SK-N-SH treated with all-trans-retinoic acid at 6 μM for 48 hours (cell line): ENCODE data around the gene TBCCD1.

ENCODE experiments used
- ATAC-seq: fragments of 200-7000 bp; cut with Tn5 transposase; 3 replicates; pipeline ENCODE4 v1.9.1; 2020; ENCODE audit warnings: mild to moderate bottlenecking, moderate library complexity
- ARNTL ChIP-seq: fragments of 450-650 bp; formaldehyde crosslinking; IDR thresholded peaks from 2 replicates; pipeline ENCODE4 v1.5.0; 2020; ENCODE audit warnings: low read depth, mild to moderate bottlenecking, moderate library complexity, borderline replicate concordance
- BACH2 ChIP-seq: fragments of 250-450 bp; sonication (Bioruptor Pico); IDR thresholded peaks from 2 replicates; pipeline ENCODE4 v1.9.0; 2021; ENCODE audit warnings: mild to moderate bottlenecking, borderline replicate concordance
- CREB5 ChIP-seq: fragments of 250-450 bp; sonication (Bioruptor Pico); IDR thresholded peaks from 2 replicates; pipeline ENCODE4 v1.5.1; 2020; ENCODE audit warnings: low read depth, mild to moderate bottlenecking, moderate library complexity
- CSDC2 ChIP-seq: fragments of 250-450 bp; sonication (Bioruptor Pico); IDR thresholded peaks from 2 replicates; pipeline ENCODE4 v1.5.0; 2020; ENCODE audit warnings: mild to moderate bottlenecking, moderate library complexity
- ISL1 ChIP-seq: fragments of 250-450 bp; sonication (Bioruptor Pico); IDR thresholded peaks from 2 replicates; pipeline ENCODE4 v2.1.2; 2022; ENCODE audit warnings: mild to moderate bottlenecking, moderate library complexity
- OSR1 ChIP-seq: fragments of 250-450 bp; sonication (Bioruptor Pico); IDR thresholded peaks from 2 replicates; pipeline ENCODE4 v1.8.0; 2022; ENCODE audit warnings: moderate library complexity, mild to moderate bottlenecking, inconsistent platforms
- POU6F1 ChIP-seq: fragments of 250-450 bp; sonication (Bioruptor Pico); IDR thresholded peaks from 2 replicates; pipeline ENCODE4 v1.8.0; 2021; ENCODE audit warnings: low read depth, mild to moderate bottlenecking, moderate library complexity, borderline replicate concordance
- PPARA ChIP-seq: fragments of 250-450 bp; sonication (Bioruptor Pico); IDR thresholded peaks from 2 replicates; pipeline ENCODE4 v1.5.0; 2020; ENCODE audit warnings: mild to moderate bottlenecking, borderline replicate concordance
- RARB ChIP-seq: fragments of 250-450 bp; sonication (Bioruptor Pico); IDR thresholded peaks from 2 replicates; pipeline ENCODE4 v1.8.0; 2021; ENCODE audit warnings: mild to moderate bottlenecking, moderate library complexity
- TOX ChIP-seq: fragments of 250-450 bp; sonication (Bioruptor Pico); IDR thresholded peaks from 2 replicates; pipeline ENCODE4 v1.8.0; 2021; ENCODE audit warnings: mild to moderate bottlenecking, moderate library complexity, borderline replicate concordance
- TSHZ2 ChIP-seq: fragments of 250-450 bp; sonication (Bioruptor Pico); IDR thresholded peaks from 2 replicates; pipeline ENCODE4 v1.5.0; 2020; ENCODE audit warnings: mild to moderate bottlenecking, moderate library complexity
- ZNF565 ChIP-seq: fragments of 450-650 bp; formaldehyde crosslinking; conservative IDR thresholded peaks from 2 replicates; pipeline ENCODE4 v1.5.0; 2020; ENCODE audit warnings: low read depth, mild to moderate bottlenecking, moderate library complexity
- ZNF70 ChIP-seq: fragments of 450-650 bp; formaldehyde crosslinking; IDR thresholded peaks from 2 replicates; pipeline ENCODE4 v1.5.0; 2020; ENCODE audit warnings: mild to moderate bottlenecking, moderate library complexity

Gene TBCCD1

GRCh38 chr3:186592682-186593081 is 25.5 kb upstream of the TBCCD1 start:
- no peak for ATAC-seq
- TF ChIP-seq RARB (CRISPR knock-in tag) (no peak), POU6F1 (no peak), CREB5 (CRISPR knock-in tag) (no peak), TOX (CRISPR knock-in tag) (no peak), ARNTL (CRISPR knock-in tag) (no peak)

- TF ChIP-seq BACH2 (CRISPR knock-in tag) = no peak
- TF ChIP-seq CREB5 (CRISPR knock-in tag) = no peak
- no peak for TF ChIP-seq CSDC2
Observed at GRCh38 chr3:186590580-186591295, 23.6 kb upstream of the TBCCD1 start.

GRCh38 chr3:186589856-186590579 is 22.9 kb upstream of the TBCCD1 start:
- ATAC-seq = no peak
- TF ChIP-seq ISL1 (CRISPR knock-in tag) (0 out of 2 replicates have a peak, but pooled peaks have one; percentile 11), ARNTL (CRISPR knock-in tag) (no peak)

More at GRCh38 chr3:186590580-186591295, 23.6 kb upstream of the TBCCD1 start:
- no peak for ATAC-seq

- TF ChIP-seq TSHZ2 (CRISPR knock-in tag) (no peak), ARNTL (CRISPR knock-in tag) (no peak), ZNF565 (no peak)
- ATAC-seq = no peak
Observed at GRCh38 chr3:186589121-186589520, 22.0 kb upstream of the TBCCD1 start.

- no peak for ATAC-seq
- TF ChIP-seq OSR1 (CRISPR knock-in tag) = no peak
- TF ChIP-seq PPARA (CRISPR knock-in tag) = no peak
- no peak for TF ChIP-seq ZNF565
- no peak for TF ChIP-seq TSHZ2 (CRISPR knock-in tag)
- no peak for TF ChIP-seq RARB (CRISPR knock-in tag)
- TF ChIP-seq ZNF70 (CRISPR knock-in tag) = no peak
- no peak for TF ChIP-seq CSDC2
- TF ChIP-seq, all 23 proteins: peak for 0
Observed at GRCh38 chr3:186588632-186589031, 21.5 kb upstream of the TBCCD1 start.
